ENCODE results near the gene CXCL8.
"Not testable (repeated sequence)": the region's sequence is repeated elsewhere in the genome, so short reads cannot be mapped to it uniquely, and the experiment has no call there.

- TF ChIP-seq POLR2A, CTCF (IDR thresholded peaks at IDR 0.05): not testable (repeated sequence)
Observed at GRCh38 chr4:73691201-73691600, 49.2 kb upstream of the CXCL8 start.
